KMS-11 (cell line): Measurements from ENCODE around the gene BCDIN3D.

Experiments used
- H2AFZ ChIP-seq: fragments of 200-600 bp; sonication (generic); 2 replicates; pipeline ENCODE4 v1.6.1; 2016; ENCODE audit warnings: antibody characterized with exemption, mixed run types, low read depth
- H3K27ac ChIP-seq: fragments of 200-600 bp; sonication (generic); 2 replicates; pipeline ENCODE4 v1.6.1; 2016; ENCODE audit warnings: mild to moderate bottlenecking, mixed run types
- H3K27me3 ChIP-seq: fragments of 200-600 bp; sonication (generic); 2 replicates; pipeline ENCODE4 v1.6.1; 2017; ENCODE audit warnings: mild to moderate bottlenecking, low read depth, mixed run types, moderate library complexity; ENCODE audit not compliant: insufficient read depth
- H3K36me3 ChIP-seq: fragments of 200-600 bp; sonication (generic); 2 replicates; pipeline ENCODE4 v1.6.1; 2017; ENCODE audit warnings: mild to moderate bottlenecking, mixed run types; ENCODE audit not compliant: insufficient read depth
- H3K4me1 ChIP-seq: fragments of 200-600 bp; sonication (generic); 2 replicates; pipeline ENCODE4 v1.6.1; 2016; ENCODE audit warnings: mild to moderate bottlenecking, low read depth, mixed run types; ENCODE audit not compliant: poor library complexity, severe bottlenecking
- H3K4me2 ChIP-seq: fragments of 200-600 bp; sonication (generic); 2 replicates; pipeline ENCODE4 v1.7.0; 2016; ENCODE audit warnings: mild to moderate bottlenecking, mixed run types
- H3K4me3 ChIP-seq: fragments of 200-600 bp; sonication (generic); IDR thresholded peaks from 2 replicates; pipeline ENCODE4 v1.6.1; 2017; ENCODE audit warnings: low read depth, low read length, mixed read lengths; ENCODE audit not compliant: insufficient read depth
- H3K79me2 ChIP-seq: fragments of 200-600 bp; sonication (generic); 2 replicates; pipeline ENCODE4 v1.6.1; 2016; ENCODE audit warnings: low read depth, mixed run types; ENCODE audit not compliant: insufficient read depth
- H3K9ac ChIP-seq: fragments of 200-600 bp; sonication (generic); 2 replicates; pipeline ENCODE4 v1.6.1; 2016; ENCODE audit warnings: mild to moderate bottlenecking, mixed run types
- H4K20me1 ChIP-seq: fragments of 200-600 bp; sonication (generic); 2 replicates; pipeline ENCODE4 v1.6.1; 2016; ENCODE audit warnings: mild to moderate bottlenecking, mixed run types; ENCODE audit not compliant: insufficient read depth
- CTCF ChIP-seq: fragments of 200-600 bp; sonication (generic); conservative IDR thresholded peaks from 2 replicates; pipeline ENCODE4 v1.6.1; 2017; ENCODE audit warnings: low read depth, mild to moderate bottlenecking, antibody characterized with exemption, low read length, moderate library complexity, mixed read lengths

The BCDIN3D gene

GRCh38 chr12:49871263-49871561 is 28.3 kb upstream of the BCDIN3D start:
- Histone ChIP-seq H4K20me1 (no peaks in the 10 kb centered on the region), H2AFZ (no peak overlapping the region), H3K4me3 (no peak overlapping the region), H3K4me1 (no peaks in the 10 kb centered on the region), H3K27ac (no peak overlapping the region), H3K4me2 (no peak overlapping the region), H3K79me2 (no peaks in the 10 kb centered on the region), H3K36me3 (no peaks in the 10 kb centered on the region), H3K9ac (no peak overlapping the region), H3K27me3 (no peaks in the 10 kb centered on the region; the same call in 1 of the 2 replicates)
- no peak for TF ChIP-seq CTCF

GRCh38 chr12:49870501-49871262 is 27.8 kb upstream of the BCDIN3D start:
- Histone ChIP-seq H3K36me3 (no peaks in the 10 kb centered on the region), H3K4me3 (no peak overlapping the region), H3K4me2 (no peak overlapping the region), H3K9ac (no peak overlapping the region), H4K20me1 (no peaks in the 10 kb centered on the region), H2AFZ (no peak overlapping the region), H3K79me2 (no peaks in the 10 kb centered on the region), H3K27me3 (no peaks in the 10 kb centered on the region; the same call in 1 of the 2 replicates), H3K27ac (no peak overlapping the region), H3K4me1 (no peaks in the 10 kb centered on the region)
- no peak for TF ChIP-seq CTCF

- no peaks in the 10 kb centered on the region for H4K20me1 ChIP-seq
- H3K9ac ChIP-seq, result no peak overlapping the region
- no peak overlapping the region for H3K27ac ChIP-seq
- H3K79me2 ChIP-seq, result no peaks in the 10 kb centered on the region
- no peaks in the 10 kb centered on the region; the same call in 1 of the 2 replicates for H3K27me3 ChIP-seq
- TF ChIP-seq CTCF, result no peak
- H3K4me3 ChIP-seq, result no peak overlapping the region
- no peak overlapping the region for H3K4me2 ChIP-seq
- no peaks in the 10 kb centered on the region for H3K36me3 ChIP-seq
- H2AFZ ChIP-seq, result no peak overlapping the region
- no peaks in the 10 kb centered on the region for H3K4me1 ChIP-seq
Observed at GRCh38 chr12:49869816-49870500, 27.1 kb upstream of the BCDIN3D start.

- Histone ChIP-seq H3K36me3 (no peaks in the 10 kb centered on the region), H3K27me3 (no peaks in the 10 kb centered on the region; the same call in 1 of the 2 replicates), H4K20me1 (no peaks in the 10 kb centered on the region), H3K4me3 (no peak overlapping the region), H3K4me2 (no peak overlapping the region), H2AFZ (no peak overlapping the region), H3K9ac (no peak overlapping the region), H3K27ac (no peak overlapping the region), H3K4me1 (no peaks in the 10 kb centered on the region), H3K79me2 (no peaks in the 10 kb centered on the region)
- TF ChIP-seq CTCF, result no peak
Observed at GRCh38 chr12:49868952-49869815, 26.3 kb upstream of the BCDIN3D start.
